K562 (cell line): ENCODE measurements around the gene RDH13. TPM values are rescaled to one million over a fixed set of nuclear protein-coding genes. Genes with fewer than 3 reads are reported as not detected.

Experiments
- ATF6 ChIP-seq: sonication (generic); formaldehyde crosslinking; IDR thresholded peaks from 2 replicates; pipeline ENCODE4 v1.4.0; 2020; ENCODE audit warnings: mild to moderate bottlenecking, missing genetic modification reagents
- GTF3C2 ChIP-seq: IDR thresholded peaks from 3 replicates; pipeline ENCODE4 v1.6.1; 2011; ENCODE audit warnings: borderline replicate concordance, mild to moderate bottlenecking, moderate library complexity; ENCODE audit not compliant: insufficient read length; ENCODE audit errors: extremely low read depth
- HNRNPLL ChIP-seq: fragments of 200-400 bp; formaldehyde crosslinking; IDR thresholded peaks from 2 replicates; pipeline ENCODE4 v1.6.1; 2017; ENCODE audit warnings: low read length, low read depth, mild to moderate bottlenecking; ENCODE audit not compliant: poor library complexity, severe bottlenecking
- MAZ ChIP-seq, 2 experiments: fragments of 450-650 bp in 1 of 2; sonication (generic) in 1 of 2; formaldehyde crosslinking; IDR thresholded peaks in 1 of 2; conservative IDR thresholded peaks in 1 of 2; 2 replicates each; pipeline versions ENCODE4 v1.4.0 to v1.5.0; 2020; ENCODE audit warnings: mild to moderate bottlenecking in 1 of 2, missing genetic modification reagents in 1 of 2
- PRDM10 ChIP-seq: fragments of 450-650 bp; IDR thresholded peaks from 2 replicates; pipeline ENCODE4 v1.6.1; 2018; ENCODE audit not compliant: partially characterized antibody
- SMC3 ChIP-seq: conservative IDR thresholded peaks from 2 replicates; pipeline ENCODE4 v1.6.1; 2011; ENCODE audit warnings: low read depth, low read length, improper control_type of control experiment; ENCODE audit not compliant: insufficient read depth
- VEZF1 ChIP-seq: fragments of 200-800 bp; sonication (Bioruptor generic); IDR thresholded peaks from 2 replicates; pipeline ENCODE4 v1.6.1; 2017; ENCODE audit warnings: missing genetic modification characterization, missing compliant biosample characterization
- XRCC3 ChIP-seq: fragments of 450-650 bp; IDR thresholded peaks from 2 replicates; pipeline ENCODE4 v1.6.1; 2017; ENCODE audit warnings: mild to moderate bottlenecking, moderate library complexity
- ZBTB12 ChIP-seq: fragments of 250-450 bp; sonication (Bioruptor Pico); IDR thresholded peaks from 2 replicates; pipeline ENCODE4 v1.4.0; 2020
- ZBTB7A ChIP-seq: IDR thresholded peaks from 2 replicates; pipeline ENCODE4 v1.6.1; 2011; ENCODE audit warnings: low read depth, mild to moderate bottlenecking, low read length, moderate library complexity, borderline replicate concordance; ENCODE audit not compliant: control insufficient read depth
- ZC3H11A ChIP-seq: IDR thresholded peaks from 2 replicates; pipeline ENCODE4 v1.6.1; 2012; ENCODE audit warnings: low read depth, low read length, improper control_type of control experiment
- polyA plus RNA-seq, 8 experiments: library from polyadenylated mRNA; depleted of rRNA in 4 of 8; stranded (reverse) in 5 of 8; unstranded in 3 of 8; fragments of >200 nt; fragmentation: Nextera tagmentation in 2 of 8; fragmentation: Illumina TruSeq in 1 of 8; extraction: Ambion mirVana in 2 of 8; extraction: Trizol in 1 of 8; gene quantifications; 2 replicates each; pipeline versions ENCODE4 v1.2.1 to v1.2.3, GENCODE V29; 2011 to 2014; ENCODE audit warnings: inconsistent platforms in 1 of 8, missing spikeins in 1 of 8
- total RNA-seq, 7 experiments: library from RNA; depleted of rRNA in 6 of 7; stranded (reverse); fragments of >200 nt in 6 of 7; fragmentation: Illumina TruSeq in 2 of 7; extraction: Trizol in 2 of 7; gene quantifications; 2 replicates each; pipeline versions ENCODE4 v1.2.1 to v1.2.3, GENCODE V29; 2011 to 2021; ENCODE audit warnings: low replicate concordance in 1 of 7

The RDH13 gene
- total and polyA plus RNA-seq, 9 of the 15 experiments (the other 6 are each of a cell fraction or from before 2014, with no cell fraction given) = 7.5 to 70.3 (median 39.5) TPM

- TF ChIP-seq PRDM10 = no peak
- 0 out of 4 replicates have a peak, but pooled peaks of 1 of the 2 experiments have one; percentile 31 for TF ChIP-seq MAZ (CRISPR knock-in tag; conservative IDR thresholded peaks at IDR 0.05 in 1 of 2, IDR thresholded peaks at IDR 0.05 in 1 of 2)
- peak; percentile 44; the same call in 1 of the 2 replicates for TF ChIP-seq SMC3
- peak; percentile 93 for TF ChIP-seq VEZF1
- peak; percentile 33; the same call in 1 of the 2 replicates for TF ChIP-seq ZBTB7A
- no peak for TF ChIP-seq ATF6
- TF ChIP-seq HNRNPLL = no peak
- TF ChIP-seq XRCC3 = no peak
- TF ChIP-seq GTF3C2 = no peak
- no peak for TF ChIP-seq ZBTB12 (CRISPR knock-in tag)
- no peak for TF ChIP-seq ZC3H11A
Measured at GRCh38 chr19:55088543-55089341, 25.8 kb upstream of the RDH13 start (continued).
